Right atrium auricular region (tissue), 2 donors: ENCODE results near the gene ZNF837. TPM values are rescaled to one million over a fixed set of nuclear protein-coding genes. Genes with fewer than 3 reads are reported as not detected.

Experiments used
- DNase-seq: peaks from one replicate; pipeline ENCODE4 v3.0.0-alpha.2; 2019; ENCODE audit warnings: low spot score
- H3K27ac ChIP-seq, 2 donors: fragments of 200-600 bp; sonication (generic); 1 replicate in 1 of 2; 2 replicates in 1 of 2; pipeline ENCODE4 v1.5.1; 2016 to 2019
- H3K27me3 ChIP-seq, 2 donors: fragments of 200-600 bp; sonication (generic); one replicate each; pipeline versions ENCODE4 v1.5.1 to v1.6.0; 2017 to 2019
- H3K36me3 ChIP-seq: fragments of 200-600 bp; sonication (generic); one replicate; pipeline ENCODE4 v1.5.1; 2016
- H3K4me1 ChIP-seq, 2 donors: fragments of 200-600 bp; sonication (generic); one replicate each; pipeline versions ENCODE4 v1.5.1 to v1.6.0; 2017 to 2019
- H3K4me3 ChIP-seq, 2 donors: fragments of 200-600 bp; sonication (generic); 1 replicate in 1 of 2; 2 replicates in 1 of 2; pipeline ENCODE4 v1.5.1; 2017 to 2019; ENCODE audit warnings: mild to moderate bottlenecking in 1 of 2, moderate library complexity in 1 of 2
- H3K9me3 ChIP-seq, 2 donors: fragments of 200-600 bp; sonication (generic); one replicate each; pipeline ENCODE4 v1.5.1; 2019
- CTCF ChIP-seq, 2 donors: fragments of 200-600 bp; sonication (generic); IDR thresholded peaks; one replicate each; pipeline ENCODE4 v1.5.1; 2019; ENCODE audit warnings: antibody characterized with exemption in 2 of 2
- total RNA-seq, 2 donors: library from RNA; depleted of rRNA; stranded (reverse); fragments of >200 nt; gene quantifications; one replicate each; pipeline ENCODE4 v1.1.0, GENCODE V29; 2016

ZNF837 gene
- total RNA-seq, 2 donors from 2014 or later, result 0.70 to 1.3 TPM

- H3K36me3 ChIP-seq, result no peaks in the 10 kb centered on the region
- H3K4me3 ChIP-seq, result no peak overlapping the region
- no peaks in the 10 kb centered on the region for H3K9me3 ChIP-seq
- peaks cover 0 to 13% of the 10 kb centered on the region in 2 donors for H3K4me1 ChIP-seq
- TF ChIP-seq CTCF (IDR thresholded peaks at IDR 0.05), result no peak
- no peak overlapping the region for H3K27ac ChIP-seq
- H3K27me3 ChIP-seq, result peaks cover 0 to 4% of the 10 kb centered on the region in 2 donors
- no peak for DNase-seq
These were observed 35.3 kb downstream of the ZNF837 start for GRCh38 chr19:58345558-58345957.

GRCh38 chr19:58338825-58339558 is 41.8 kb downstream of the ZNF837 start:
- Histone ChIP-seq H3K36me3 (peaks cover 26% of the 10 kb centered on the region), H3K27ac (no peak overlapping the region), H3K9me3 (no peaks in the 10 kb centered on the region), H3K4me3 (no peak overlapping the region), H3K27me3 (no peaks in the 10 kb centered on the region), H3K4me1 (no peaks in the 10 kb centered on the region)
- no peak for DNase-seq
- TF ChIP-seq CTCF (IDR thresholded peaks at IDR 0.05), result no peak

GRCh38 chr19:58338336-58338735 is 42.5 kb downstream of the ZNF837 start:
- Histone ChIP-seq H3K36me3 (peaks cover 26% of the 10 kb centered on the region), H3K9me3 (no peaks in the 10 kb centered on the region), H3K27me3 (no peaks in the 10 kb centered on the region), H3K27ac (no peak overlapping the region), H3K4me3 (no peak overlapping the region), H3K4me1 (no peaks in the 10 kb centered on the region)
- DNase-seq, result no peak
- TF ChIP-seq CTCF (IDR thresholded peaks at IDR 0.05), result no peak

GRCh38 chr19:58336820-58337219 is 44.0 kb downstream of the ZNF837 start:
- DNase-seq, result no peak
- peaks cover 26% of the 10 kb centered on the region for H3K36me3 ChIP-seq
- no peaks in the 10 kb centered on the region for H3K4me1 ChIP-seq
- no peaks in the 10 kb centered on the region for H3K27me3 ChIP-seq
- no peak overlapping the region for H3K4me3 ChIP-seq
- H3K9me3 ChIP-seq, result no peaks in the 10 kb centered on the region
- TF ChIP-seq CTCF (IDR thresholded peaks at IDR 0.05), result no peak
- no peak overlapping the region for H3K27ac ChIP-seq

- Histone ChIP-seq H3K9me3 (no peaks in the 10 kb centered on the region), H3K27ac (no peak overlapping the region), H3K4me3 (no peak overlapping the region), H3K36me3 (peaks cover 26% of the 10 kb centered on the region), H3K4me1 (no peaks in the 10 kb centered on the region), H3K27me3 (no peaks in the 10 kb centered on the region)
- DNase-seq, result no peak
- TF ChIP-seq CTCF (IDR thresholded peaks at IDR 0.05), result no peak
These were observed 44.6 kb downstream of the ZNF837 start for GRCh38 chr19:58336216-58336615.

GRCh38 chr19:58335630-58336029 is 45.2 kb downstream of the ZNF837 start:
- Histone ChIP-seq H3K9me3 (no peaks in the 10 kb centered on the region), H3K4me1 (no peaks in the 10 kb centered on the region), H3K27ac (no peak overlapping the region), H3K4me3 (no peak overlapping the region), H3K36me3 (peaks cover 26% of the 10 kb centered on the region), H3K27me3 (no peaks in the 10 kb centered on the region)
- no peak for TF ChIP-seq CTCF (IDR thresholded peaks at IDR 0.05)
- DNase-seq, result no peak
